T-helper 1 cell (primary cell): ENCODE measurements around the gene RXRA.

Experiments used
- DNase-seq, 5 donors: peaks; one replicate each; pipeline ENCODE4 v3.0.0-alpha.2; 2012 to 2020

The RXRA gene

DNA sequence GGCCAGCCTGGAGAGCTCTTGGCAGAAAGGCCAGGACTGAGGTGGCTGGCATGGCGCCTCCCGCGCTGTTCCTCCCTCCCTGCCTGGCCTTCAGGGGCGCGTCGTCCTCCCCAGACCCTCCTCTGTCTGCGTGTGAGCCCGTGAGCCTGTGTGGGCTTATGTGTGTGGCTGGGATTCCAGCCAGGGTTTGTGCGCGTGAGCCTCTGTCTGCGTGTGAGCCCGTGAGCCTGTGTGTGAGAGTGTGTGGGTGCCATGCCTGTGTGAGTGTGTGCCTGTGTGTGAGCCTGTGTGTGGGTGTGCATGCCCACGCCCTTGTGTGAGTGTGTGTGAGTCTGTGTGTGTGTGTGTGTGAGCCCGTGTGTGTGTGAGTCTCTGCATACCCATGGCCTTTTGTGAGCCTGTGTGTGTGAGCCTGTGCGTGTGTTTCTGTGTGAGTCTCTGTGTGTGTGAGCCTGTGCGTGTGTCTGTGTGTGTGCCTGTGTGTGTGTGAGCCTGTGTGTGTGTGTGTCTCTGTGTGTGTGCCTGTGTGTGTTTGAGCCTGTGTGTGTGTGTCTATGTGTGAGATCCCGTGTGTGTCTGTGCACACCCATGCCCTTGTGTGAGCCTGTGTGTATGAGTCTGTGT is 13.0 kb downstream of the RXRA start:
- no peak for DNase-seq

DNA sequence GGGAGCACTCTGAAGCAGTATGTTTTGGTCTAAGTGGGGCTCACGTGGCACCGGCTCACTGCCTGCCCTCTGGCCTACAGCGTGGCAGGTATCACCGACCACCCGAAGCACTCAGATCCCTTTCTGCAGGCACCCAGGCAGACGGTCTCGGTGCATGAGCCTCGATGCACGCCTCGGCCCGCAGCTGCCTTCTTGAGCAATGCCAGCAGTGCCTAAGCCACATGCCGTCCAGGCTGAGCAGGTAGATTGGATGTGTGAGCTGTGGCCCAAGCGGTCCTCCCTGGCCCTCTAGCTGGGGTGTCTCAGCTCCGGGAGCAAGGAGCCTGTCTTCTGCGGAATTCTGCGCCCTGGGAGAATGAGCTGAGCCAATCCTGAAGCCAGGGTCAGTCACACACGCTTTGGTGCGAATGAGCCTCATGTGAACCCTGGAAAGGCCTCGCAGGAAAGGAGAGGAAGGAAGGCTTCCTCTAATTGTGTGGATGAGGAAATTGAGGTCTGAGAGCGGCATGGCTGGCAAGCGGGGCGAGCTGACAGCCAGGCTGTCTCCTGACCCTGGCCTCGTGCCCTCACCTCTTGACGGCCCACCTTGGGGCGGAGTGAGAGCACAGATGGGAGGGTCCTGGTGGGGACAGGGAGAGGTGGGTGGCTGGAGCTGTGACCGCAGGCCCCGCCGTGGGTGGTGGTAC is 14.4 kb downstream of the RXRA start:
- DNase-seq: no peak

DNA sequence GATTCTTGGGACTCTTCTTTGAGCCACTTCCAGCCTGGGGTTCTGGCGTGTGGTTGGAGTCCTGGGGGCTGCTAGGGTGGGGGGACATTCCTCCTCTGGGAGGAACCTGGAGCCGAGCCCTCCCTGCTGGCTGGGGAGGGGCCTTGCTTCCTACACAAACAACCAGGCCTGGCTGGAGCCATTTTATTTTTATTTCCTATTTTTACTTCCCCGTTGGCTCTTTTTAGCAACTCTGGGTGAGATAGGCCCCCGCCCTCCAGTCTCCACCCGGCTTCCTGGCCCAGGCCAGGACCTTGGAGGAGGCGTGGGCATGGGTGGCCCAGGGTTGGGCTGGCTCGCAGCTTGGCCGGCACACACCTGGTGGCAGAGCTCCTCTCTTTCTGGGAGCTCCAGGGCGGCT is 15.1 kb downstream of the RXRA start:
- DNase-seq: no peak

DNA sequence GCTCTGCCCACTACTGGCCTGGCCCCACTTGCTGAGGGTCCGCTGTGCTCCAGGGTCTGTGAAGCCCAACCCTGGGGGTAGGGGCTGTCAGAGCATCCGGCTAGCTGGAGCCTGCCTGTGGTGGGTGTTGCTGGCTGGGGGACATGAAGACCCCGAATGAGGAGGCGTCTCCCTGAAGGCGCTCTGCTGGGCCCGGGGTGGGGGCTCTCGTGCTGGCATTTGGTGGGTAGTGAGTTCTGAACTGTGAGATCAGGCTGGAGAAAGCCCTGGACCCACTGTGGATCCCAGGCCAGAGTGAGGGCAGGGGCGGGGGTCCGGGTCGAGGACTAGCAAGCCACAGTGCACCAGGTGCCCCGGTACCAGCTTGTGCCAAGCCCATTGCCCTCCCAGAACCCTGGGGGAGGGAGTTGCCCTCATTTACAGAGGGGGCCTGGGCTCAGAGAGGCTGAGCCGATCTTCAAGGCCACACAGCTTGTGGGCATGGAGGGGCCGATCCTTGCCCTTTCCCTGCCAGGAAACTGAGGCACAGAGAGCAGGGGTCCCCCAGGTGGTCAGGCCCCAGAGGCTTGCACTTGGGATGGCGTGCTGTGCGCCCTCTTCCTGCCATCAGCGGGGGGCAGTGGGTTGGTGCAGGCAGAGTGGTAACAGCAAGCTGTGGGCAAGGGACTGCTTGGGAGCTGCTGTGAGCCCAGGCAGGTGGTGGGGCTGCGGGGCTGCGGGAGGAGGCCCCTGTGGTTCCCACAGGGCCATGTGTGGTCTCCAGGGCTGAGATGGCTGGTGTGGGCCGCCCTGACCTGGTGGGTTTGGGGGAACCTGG is 15.9 kb downstream of the RXRA start:
- DNase-seq: no peak

DNA sequence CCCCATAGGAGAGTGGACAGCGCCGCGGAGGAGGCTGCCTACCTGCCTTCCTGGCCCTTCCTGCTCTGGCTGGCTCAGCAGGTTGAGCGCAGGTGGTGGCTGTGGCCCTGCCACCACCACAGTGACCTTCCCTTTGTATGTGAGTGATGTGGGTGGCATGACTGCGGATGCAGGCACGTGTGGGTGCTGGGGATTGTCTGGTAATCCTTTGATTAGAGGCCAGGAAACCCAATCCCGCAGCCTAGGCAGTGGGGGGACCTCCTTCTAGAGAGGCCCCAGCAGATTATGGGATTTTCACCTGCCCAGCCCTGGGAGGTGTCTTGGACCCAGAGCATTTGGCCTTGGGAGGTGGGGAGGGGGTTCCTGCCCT is 16.5 kb downstream of the RXRA start:
- DNase-seq: no peak

DNA sequence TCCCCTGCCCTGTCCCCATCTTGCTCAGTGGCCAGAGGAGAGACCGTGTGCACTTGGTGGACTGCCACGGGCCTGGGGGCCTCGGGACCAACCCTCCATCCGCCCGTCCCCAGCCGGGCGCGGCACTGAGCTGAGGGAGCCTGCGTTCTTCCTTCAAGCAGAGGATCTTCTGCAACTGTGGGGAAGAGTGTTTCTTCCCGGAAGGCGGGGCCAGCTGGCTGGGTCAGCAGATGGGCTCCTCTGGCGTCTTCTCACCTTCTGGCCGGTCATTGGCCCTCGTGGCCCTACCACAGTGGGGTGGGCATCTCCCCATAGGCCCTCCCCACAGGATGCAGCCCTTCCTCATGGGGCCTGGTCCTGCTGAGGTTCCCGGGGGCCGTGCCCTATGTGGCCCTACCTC is 17.4 kb downstream of the RXRA start:
- DNase-seq: no peak

DNA sequence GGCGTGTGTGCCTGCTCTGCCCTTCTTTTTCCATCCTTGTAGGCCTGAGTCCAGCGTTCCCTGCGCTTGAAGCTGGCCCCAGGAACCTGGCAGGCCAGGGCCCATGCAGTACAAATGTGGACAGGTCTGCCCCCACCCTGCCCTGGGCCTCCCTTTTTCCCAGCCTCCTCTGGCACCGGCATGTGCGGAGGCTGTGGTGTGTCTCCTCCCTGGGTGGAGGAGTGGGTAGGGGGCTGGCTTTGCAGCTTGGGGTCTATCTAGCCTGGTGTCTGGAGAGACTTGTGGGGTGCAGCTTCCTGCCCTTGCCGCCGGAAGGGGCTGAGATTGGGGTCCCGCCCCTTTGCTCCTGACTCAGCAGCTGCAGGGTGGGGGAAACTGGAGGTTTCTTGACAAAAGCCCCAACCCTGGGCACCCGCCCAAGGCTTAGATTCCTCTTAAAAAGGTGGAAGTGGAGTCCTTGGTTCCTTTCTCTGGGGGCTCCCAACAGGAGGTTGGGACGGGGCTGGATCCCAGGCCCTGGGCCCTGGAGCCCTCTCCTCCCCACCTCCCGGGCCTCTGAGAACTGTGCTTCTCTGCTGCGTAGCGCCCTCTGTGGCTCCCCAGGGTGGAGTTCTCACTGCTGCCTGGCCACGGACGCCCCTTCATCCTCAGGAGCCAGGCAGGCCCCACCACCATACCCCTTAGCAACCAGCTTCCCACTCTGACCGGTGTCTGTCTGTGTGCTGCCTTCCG is 18.0 kb downstream of the RXRA start:
- no peak for DNase-seq

DNA sequence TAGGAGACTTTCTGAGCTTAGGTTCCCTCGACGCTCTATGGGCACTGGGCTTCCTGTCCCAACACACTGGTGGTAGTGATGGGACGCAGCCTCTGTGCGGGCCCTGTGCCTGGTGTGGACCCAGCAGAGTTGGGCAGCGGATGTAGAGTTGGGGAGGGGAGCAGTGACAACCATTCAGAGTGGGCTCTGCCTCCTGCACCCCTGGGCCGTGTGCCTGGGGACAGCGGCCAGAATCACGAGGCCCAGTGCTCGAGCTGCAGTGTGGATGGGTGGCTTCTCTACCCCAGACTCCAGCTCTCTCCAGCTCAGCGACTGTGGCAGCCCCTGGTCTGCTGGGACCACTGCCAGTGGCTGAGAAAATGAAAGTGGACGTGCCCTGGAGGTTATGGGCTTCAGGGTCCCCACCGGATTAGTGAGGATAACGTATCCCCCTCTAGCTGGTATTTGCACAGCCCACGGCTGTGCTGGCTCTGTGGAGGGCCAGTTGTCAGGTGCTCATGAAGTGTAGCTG is 18.6 kb downstream of the RXRA start:
- no peak for DNase-seq

DNA sequence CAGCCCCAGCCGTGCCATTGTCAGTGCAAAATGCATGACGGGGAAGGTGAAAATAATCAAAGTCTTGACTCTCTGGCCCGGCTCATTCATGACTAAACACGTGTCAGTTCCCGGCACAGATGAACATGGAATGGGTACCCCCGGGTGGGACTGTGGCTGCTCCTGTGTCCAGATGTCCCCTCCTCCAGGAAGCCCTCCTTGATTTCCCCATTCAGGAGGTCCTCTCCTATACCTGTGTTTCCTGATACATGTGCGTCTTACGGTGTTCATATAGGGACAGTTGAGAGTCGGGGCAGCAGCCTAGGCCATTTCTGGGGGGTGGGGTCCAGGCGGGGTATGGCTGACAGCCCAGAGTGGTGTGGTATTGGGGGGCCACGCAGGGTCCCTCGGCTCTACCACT is 19.5 kb downstream of the RXRA start:
- DNase-seq: no peak

DNA sequence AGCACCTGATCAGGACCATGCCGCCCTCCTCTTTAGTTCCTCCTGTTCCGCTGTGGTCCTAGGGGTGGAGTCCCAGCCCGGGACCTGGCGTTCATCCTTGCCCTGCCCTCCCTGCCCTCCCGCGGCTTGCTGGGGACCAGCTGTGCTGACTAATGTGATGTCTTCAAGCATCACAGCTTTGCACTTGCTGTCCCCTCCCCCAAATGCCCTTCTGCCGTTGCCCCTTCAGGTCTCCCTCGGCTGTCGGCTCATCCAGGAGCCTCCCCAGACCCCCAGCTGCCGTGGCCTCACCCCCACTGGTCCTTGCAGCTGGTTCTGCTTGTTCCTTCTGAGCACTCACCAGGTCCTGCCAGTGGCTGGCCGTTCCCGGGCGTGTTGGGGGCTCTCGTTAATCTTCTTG is 19.9 kb downstream of the RXRA start:
- DNase-seq: no peak

DNA sequence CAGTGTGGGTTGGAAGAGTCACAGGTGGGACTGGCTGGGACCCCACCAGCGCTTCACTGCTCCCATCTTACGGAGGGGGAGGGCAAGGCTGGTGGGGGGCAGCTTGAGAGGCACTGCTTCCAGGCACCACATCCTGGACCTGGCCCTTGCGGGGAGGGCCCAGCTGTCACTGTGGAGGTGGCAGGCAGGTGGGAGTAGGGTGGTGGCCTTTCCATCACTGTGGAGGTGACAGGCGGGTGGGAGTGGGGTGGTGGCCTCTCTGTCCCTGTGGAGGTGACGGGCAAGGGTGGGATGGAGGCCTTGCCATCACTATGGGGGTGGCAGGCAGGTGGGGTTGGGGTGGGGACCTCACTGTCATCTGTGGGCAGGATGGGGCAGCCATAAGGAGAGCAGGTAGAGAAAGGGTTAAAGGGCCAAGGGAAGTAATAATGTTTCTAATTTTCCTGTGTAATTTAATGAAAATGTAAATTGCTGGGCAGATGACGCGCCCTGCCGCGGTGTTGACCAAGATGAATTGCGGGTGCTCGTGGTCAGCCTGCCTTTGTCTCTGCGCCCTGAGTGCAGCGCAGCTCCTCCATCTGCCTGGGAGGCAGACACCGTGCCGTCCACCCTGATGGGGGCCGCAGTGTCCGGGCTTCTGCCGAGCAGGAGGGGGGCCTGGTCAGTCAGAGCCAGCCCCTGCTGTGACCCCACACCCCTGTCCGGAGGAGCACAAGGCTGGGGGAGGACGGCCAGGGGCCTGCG is 20.8 kb downstream of the RXRA start:
- DNase-seq: no peak

DNA sequence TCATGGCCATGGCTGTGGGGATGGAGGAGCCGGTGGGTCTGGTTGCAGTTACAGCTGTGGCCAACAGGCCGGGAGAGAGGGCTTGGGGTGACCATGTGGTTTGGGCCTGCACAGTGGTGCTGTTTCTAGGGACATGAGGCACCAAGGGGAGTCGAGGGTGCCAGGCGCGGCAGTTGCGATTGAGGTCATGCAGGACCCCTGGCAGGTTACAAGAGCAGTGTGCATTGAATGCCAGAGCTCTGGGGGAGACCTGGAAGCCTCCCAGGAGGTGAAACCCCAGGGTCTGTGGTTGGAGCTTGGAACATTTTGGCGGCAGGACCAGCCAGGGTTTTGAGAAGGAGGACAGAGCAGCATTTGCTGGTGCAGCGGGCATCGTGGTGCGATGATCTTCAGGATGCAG is 21.7 kb downstream of the RXRA start:
- no peak for DNase-seq

DNA sequence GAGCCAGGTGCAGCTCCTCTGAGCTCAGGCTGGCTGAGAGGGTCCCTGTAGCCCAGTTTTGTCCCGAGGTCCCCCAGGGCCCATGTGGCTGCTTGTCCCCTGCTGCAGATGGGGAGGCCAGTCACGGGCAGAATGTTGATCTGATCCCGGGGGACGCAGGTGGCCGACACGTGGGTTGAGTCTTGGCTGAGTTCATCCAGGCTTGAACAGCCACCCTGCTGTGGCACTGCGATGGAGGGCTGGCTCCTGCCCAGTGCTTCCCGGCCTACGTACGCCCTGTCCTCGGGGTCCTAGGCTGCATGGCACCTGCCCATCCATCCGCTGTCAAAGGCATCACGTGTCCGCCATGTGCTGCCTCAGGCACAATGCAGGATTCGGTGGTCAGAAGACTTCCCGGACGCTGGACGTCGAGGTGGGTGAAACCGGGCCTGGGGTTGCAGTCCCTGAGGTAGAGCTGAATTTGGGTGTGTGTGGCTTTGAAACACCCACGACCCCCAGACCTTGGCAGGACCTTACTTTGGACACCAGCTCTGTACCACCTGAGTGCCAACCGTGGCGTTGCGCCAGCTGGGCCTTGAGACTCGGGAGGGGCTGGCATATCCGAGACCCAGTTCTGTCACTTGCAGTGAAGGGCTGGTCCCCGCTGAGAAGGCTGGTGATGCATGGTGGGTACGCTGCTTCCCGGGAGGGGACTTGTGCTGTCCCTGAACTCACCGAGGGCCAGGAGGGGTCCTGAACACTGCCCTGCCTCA is 22.3 kb downstream of the RXRA start:
- DNase-seq: no peak

DNA sequence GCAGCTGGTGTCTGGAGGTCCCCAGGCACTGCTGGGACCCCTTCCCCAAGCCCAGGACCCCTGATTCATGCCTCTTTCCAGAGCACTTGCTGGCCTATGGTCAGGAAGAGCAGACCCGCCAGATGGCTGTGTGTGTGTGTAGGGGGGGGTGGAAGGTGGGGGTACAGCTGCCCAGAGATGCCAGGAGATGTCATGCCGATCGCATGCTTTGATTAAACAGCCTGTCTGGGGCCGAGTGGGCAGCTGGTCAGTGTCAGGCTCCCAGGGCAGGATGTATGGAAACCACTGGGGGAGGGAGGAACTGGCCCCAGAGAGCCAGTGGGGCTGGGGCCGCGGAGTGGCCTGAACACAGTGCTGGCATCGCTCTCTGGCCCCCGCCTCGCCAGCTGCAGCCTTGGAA is 23.7 kb downstream of the RXRA start:
- no peak for DNase-seq

DNA sequence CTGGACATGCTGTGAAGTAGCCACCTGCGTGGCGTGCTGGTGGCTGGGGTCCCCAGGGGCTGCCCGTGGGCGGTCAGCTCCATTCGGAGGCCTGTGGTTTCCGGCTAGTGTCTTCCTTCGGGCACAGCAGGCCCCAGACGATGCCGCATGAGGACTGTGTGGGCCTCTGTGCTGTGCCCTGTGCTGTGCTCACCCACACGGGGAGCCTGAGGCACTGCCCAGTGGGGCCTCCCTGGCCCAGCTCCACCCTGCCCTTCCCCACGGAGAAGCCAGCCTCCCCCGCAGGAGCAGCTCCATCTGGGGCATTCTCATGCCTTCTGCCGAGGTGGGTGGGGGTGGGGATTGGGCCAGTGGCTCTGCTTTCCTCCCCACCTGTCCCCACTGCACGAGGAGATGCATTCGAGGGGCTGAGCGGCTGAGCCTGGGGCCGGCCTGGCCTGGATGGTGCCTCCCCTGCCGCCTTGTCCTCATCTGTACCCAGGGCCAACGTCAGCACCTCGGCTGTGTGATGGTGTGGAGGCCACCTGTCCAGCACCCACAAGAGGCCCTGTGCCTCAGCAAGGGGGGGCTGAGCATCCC is 24.2 kb downstream of the RXRA start:
- DNase-seq: no peak

DNA sequence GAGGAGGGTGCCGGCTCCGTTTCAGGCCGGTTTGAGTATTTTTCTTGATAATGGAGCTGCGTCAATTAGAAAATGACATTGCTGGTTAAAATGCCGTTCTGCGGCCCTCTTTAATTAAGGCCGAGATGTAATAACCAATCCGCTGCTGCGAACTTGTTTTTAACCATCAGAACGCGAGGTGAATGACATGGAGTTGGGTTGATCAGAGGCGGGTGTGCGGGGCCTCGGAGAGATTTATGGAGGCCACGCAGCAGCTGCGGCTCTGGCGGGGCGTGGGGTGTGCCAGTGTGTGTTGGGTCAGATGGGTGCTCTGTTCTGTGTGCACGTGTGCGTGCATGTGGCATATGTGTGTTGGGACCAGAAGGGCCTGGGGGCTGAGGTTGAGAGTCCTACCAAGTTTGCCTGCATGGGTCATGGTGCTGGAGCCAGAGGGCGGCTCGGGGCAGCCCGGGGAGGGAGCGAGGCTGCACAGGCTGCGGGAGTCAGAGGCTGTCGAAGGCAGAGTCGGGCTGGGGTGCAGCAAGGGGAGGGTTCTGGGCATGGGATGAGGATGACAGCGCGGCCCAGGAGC is 25.4 kb downstream of the RXRA start:
- no peak for DNase-seq

DNA sequence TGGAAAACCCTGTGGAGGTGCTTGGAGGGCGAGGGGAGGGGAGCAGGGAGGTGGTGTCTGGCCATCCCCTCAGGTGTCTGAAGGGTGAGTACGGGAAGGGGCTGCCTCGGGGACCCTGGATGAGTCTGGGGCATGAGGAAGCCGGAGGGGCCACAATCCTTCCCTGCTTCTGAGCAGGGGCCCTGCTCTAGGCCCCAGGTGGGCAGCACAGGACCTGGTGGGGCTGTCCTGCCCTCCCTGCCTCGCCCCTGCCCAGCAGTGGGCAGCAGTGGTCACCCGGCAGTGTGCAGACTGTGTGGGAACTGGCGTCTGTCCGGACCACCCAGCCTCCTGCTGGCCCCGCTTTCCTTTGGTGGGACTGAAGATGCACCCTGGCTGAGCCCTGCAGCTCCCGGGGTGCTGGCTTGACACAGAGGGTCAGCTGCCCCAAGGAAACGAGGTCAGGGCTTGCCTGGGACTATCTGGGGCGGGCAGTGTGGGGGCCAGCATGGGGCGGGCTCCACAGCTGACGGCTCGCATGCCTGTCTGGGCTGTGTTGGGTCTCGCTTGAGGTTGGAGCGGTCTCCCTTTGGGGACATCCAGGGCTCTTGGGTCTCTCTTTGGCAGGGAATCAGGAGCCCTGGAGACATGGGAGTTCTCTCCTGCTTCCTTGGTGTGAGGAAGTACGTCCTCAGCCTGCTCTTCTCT is 26.1 kb downstream of the RXRA start:
- DNase-seq: no peak

DNA sequence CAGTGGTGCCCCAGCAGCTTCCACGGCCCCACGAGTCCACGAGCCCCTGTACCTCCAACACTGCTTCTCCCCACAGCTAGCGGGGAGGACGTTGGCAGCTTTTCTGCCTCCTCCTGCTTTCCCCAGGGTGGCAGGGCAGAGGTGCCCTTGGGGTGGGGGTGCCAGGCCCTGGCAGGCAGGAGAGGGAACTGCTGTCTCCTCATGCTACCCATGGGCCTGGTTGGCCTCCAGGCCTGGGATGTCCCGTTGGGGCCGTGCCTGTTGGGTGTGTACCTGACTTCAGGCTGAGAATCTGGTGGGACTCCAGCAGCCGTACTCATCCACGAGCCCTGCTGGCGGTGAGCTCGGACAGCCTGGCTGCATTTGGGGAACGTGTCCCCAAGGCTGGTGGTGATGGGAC is 27.3 kb downstream of the RXRA start:
- no peak for DNase-seq

DNA sequence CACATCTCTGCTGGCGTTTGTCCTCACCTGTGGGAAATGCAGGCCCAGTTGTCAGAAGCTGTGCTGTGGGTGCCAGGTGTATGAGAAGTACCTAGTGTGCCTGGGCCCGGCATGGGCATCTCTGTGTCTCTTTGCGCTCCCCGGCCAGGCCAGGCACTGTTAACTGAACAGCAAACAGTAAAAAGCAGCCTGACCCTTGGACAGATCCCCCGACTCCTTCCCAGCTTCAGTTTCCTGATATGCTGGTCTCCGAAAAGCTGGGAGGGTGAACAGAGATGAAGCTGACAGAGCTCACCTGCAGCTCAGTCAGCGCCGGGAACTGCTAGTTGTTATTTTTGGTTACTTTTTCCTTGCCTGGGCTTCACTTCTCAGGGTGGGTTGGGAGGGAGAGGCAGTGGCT is 28.9 kb downstream of the RXRA start:
- DNase-seq: no peak

DNA sequence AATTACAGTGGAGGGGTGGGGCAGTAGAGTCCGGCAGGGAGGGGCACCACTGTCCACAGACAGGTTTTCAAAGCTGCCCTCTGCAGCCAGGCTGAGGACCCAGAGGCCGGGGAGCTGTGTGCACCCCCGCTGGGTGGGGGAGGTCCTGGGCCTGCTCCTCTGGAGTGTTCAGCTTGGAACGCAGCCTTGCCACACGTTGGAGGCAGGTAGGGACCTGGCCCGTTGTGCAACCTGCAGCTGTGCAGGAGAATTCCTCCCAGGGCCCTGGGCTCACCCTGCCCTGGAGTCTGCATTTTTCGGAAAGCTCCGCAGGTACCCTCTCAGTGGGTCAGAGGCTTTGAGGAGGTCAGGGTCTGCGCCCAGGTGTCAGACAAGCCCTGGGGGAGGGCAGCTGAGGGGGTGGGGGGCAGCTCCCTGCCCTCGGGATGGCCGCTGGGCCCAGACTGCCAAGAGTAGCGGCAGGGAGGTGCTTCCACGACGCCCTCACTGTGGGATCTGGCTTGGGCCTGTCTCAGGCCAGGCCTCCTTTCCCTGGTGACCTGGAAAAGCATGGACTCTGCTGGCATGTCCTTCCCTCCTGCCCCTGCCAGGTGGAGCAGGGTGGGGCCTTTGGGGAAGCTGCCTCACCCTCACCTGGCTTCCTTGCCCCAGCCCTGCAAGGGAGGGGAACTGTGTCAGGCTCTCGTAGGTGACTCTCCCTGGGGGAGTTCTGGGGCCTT is 29.5 kb downstream of the RXRA start:
- DNase-seq: no peak
